ELF-1 (cell line): Measurements from ENCODE around the gene LMTK3.

Source experiments
- DNase-seq: peaks from one replicate; pipeline ENCODE4 v3.0.0-alpha.2; 2016; ENCODE audit warnings: low read depth, low spot score

The LMTK3 gene

GRCh38 chr19:48471836-48472235, 39.8 kb downstream of the LMTK3 start:
- DNase-seq = no peak

- DNase-seq = no peak
These were observed 40.8 kb downstream of the LMTK3 start for GRCh38 chr19:48470856-48471255.

- DNase-seq = no peak
These were observed 41.5 kb downstream of the LMTK3 start for GRCh38 chr19:48469934-48470680.

- DNase-seq = no peak
These were observed 42.2 kb downstream of the LMTK3 start, which contains the start of gene CYTH2 for GRCh38 chr19:48469289-48469881. CYTH2 (plus strand) TSS chr19:48469369; CDS start chr19:48469508, 139 bp downstream.

GRCh38 chr19:48468772-48469288, 42.8 kb downstream of the LMTK3 start:
- peak; percentile 100 for DNase-seq

GRCh38 chr19:48466561-48467325, 44.9 kb downstream of the LMTK3 start:
- no peak for DNase-seq

- no peak for DNase-seq
These were observed 46.4 kb downstream of the LMTK3 start for GRCh38 chr19:48465215-48465614.

- peak; percentile 84 for DNase-seq
These were observed 49.5 kb downstream of the LMTK3 start for GRCh38 chr19:48461982-48462655.

GRCh38 chr19:48461651-48461981, 50.0 kb downstream of the LMTK3 start:
- DNase-seq = no peak

- no peak for DNase-seq
These were observed 53.6 kb downstream of the LMTK3 start for GRCh38 chr19:48458016-48458415.

- no peak for DNase-seq
These were observed 54.8 kb downstream of the LMTK3 start for GRCh38 chr19:48456864-48457263.

- DNase-seq = no peak
These were observed 55.6 kb downstream of the LMTK3 start for GRCh38 chr19:48455908-48456562.

GRCh38 chr19:48455171-48455907, 56.3 kb downstream of the LMTK3 start, which contains the start of gene KCNJ14:
KCNJ14 (plus strand) TSS chr19:48455574; CDS start chr19:48461725, 6,151 bp downstream.
- DNase-seq = no peak

GRCh38 chr19:48454150-48454730, 57.4 kb downstream of the LMTK3 start:
- DNase-seq = no peak

GRCh38 chr19:48452289-48453190, 59.1 kb downstream of the LMTK3 start:
- DNase-seq = no peak

GRCh38 chr19:48451624-48452023, 60.0 kb downstream of the LMTK3 start:
- no peak for DNase-seq

- DNase-seq = no peak
These were observed 60.8 kb downstream of the LMTK3 start for GRCh38 chr19:48450863-48451262.

GRCh38 chr19:48450441-48450840, 61.2 kb downstream of the LMTK3 start:
- no peak for DNase-seq

GRCh38 chr19:48448563-48448962, 63.1 kb downstream of the LMTK3 start:
- DNase-seq = no peak
